Ishikawa (cell line): Measurements from ENCODE around the gene KCNAB1.

Experiments used
- EP300 ChIP-seq: IDR thresholded peaks from 2 replicates; pipeline ENCODE4 v1.6.1; 2012; ENCODE audit warnings: borderline replicate concordance
- MAX ChIP-seq: IDR thresholded peaks from 2 replicates; pipeline ENCODE4 v1.6.1; 2012
- TAF1 ChIP-seq: IDR thresholded peaks from 2 replicates; pipeline ENCODE4 v1.6.1; 2012; ENCODE audit warnings: low read depth, mild to moderate bottlenecking
- TF ChIP-seq, protein P1 (sequence below): IDR thresholded peaks from 2 replicates; pipeline ENCODE4 v1.6.1; 2012; ENCODE audit warnings: low read depth, mild to moderate bottlenecking

- TF ChIP-seq TAF1: no peak
- TF ChIP-seq, protein P1, sequence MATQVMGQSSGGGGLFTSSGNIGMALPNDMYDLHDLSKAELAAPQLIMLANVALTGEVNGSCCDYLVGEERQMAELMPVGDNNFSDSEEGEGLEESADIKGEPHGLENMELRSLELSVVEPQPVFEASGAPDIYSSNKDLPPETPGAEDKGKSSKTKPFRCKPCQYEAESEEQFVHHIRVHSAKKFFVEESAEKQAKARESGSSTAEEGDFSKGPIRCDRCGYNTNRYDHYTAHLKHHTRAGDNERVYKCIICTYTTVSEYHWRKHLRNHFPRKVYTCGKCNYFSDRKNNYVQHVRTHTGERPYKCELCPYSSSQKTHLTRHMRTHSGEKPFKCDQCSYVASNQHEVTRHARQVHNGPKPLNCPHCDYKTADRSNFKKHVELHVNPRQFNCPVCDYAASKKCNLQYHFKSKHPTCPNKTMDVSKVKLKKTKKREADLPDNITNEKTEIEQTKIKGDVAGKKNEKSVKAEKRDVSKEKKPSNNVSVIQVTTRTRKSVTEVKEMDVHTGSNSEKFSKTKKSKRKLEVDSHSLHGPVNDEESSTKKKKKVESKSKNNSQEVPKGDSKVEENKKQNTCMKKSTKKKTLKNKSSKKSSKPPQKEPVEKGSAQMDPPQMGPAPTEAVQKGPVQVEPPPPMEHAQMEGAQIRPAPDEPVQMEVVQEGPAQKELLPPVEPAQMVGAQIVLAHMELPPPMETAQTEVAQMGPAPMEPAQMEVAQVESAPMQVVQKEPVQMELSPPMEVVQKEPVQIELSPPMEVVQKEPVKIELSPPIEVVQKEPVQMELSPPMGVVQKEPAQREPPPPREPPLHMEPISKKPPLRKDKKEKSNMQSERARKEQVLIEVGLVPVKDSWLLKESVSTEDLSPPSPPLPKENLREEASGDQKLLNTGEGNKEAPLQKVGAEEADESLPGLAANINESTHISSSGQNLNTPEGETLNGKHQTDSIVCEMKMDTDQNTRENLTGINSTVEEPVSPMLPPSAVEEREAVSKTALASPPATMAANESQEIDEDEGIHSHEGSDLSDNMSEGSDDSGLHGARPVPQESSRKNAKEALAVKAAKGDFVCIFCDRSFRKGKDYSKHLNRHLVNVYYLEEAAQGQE: no peak
- no peak for TF ChIP-seq MAX
- TF ChIP-seq EP300: no peak
Observed at GRCh38 chr3:156513619-156514018, 393.2 kb downstream of the KCNAB1 start.
